Measurements from ENCODE around the gene ZNF536.

The ZNF536 gene

GRCh38 chr19:30428844-30429243 is 56.7 kb downstream of the ZNF536 start:
- no peak for DNase-seq (ENCODE audit: low spot score)

GRCh38 chr19:30430206-30430734 is 58.1 kb downstream of the ZNF536 start:
- H3K27ac ChIP-seq, result no peak overlapping the region
- DNase-seq (ENCODE audit: low spot score), result no peak
- ChIA-PET POLR2A (ENCODE audit: low non-redundant PET) (no interaction called here), CTCF (no interaction called here)
- no peak for TF ChIP-seq CTCF (conservative IDR thresholded peaks at IDR 0.05; ENCODE audit: low read depth)

More at GRCh38 chr19:30428844-30429243, 56.7 kb downstream of the ZNF536 start:
- POLR2A ChIA-PET (ENCODE audit: low non-redundant PET), result no interaction called here
- TF ChIP-seq CTCF (conservative IDR thresholded peaks at IDR 0.05; ENCODE audit: low read depth), result no peak
- H3K27ac ChIP-seq, result no peak overlapping the region
- CTCF ChIA-PET, result interaction anchor here (0.6 kb wide), 1 partner anchor 306 kb away, joined by 3 read pairs; no protein-coding TSS in a partner anchor

GRCh38 chr19:30431591-30431990 is 59.4 kb downstream of the ZNF536 start:
- DNase-seq (ENCODE audit: low spot score), result no peak
- TF ChIP-seq CTCF (conservative IDR thresholded peaks at IDR 0.05; ENCODE audit: low read depth), result no peak
- ChIA-PET CTCF (no interaction called here), POLR2A (ENCODE audit: low non-redundant PET) (no interaction called here)
- no peak overlapping the region for H3K27ac ChIP-seq

GRCh38 chr19:30434797-30435594 is 62.8 kb downstream of the ZNF536 start:
- no peak for DNase-seq (ENCODE audit: low spot score)
- ChIA-PET CTCF (no interaction called here), POLR2A (ENCODE audit: low non-redundant PET) (no interaction called here)
- no peak overlapping the region for H3K27ac ChIP-seq
- TF ChIP-seq CTCF (conservative IDR thresholded peaks at IDR 0.05; ENCODE audit: low read depth), result no peak

GRCh38 chr19:30437869-30438268 is 65.7 kb downstream of the ZNF536 start:
- TF ChIP-seq CTCF (conservative IDR thresholded peaks at IDR 0.05; ENCODE audit: low read depth), result no peak
- no peak overlapping the region for H3K27ac ChIP-seq
- DNase-seq (ENCODE audit: low spot score), result no peak
- ChIA-PET POLR2A (ENCODE audit: low non-redundant PET) (no interaction called here), CTCF (interaction anchor here (0.7 kb wide), 1 partner anchor 221 kb away, joined by 3 read pairs; no protein-coding TSS in a partner anchor)

GRCh38 chr19:30439310-30439709 is 67.1 kb downstream of the ZNF536 start:
- ChIA-PET POLR2A (ENCODE audit: low non-redundant PET) (no interaction called here), CTCF (no interaction called here)
- H3K27ac ChIP-seq, result no peak overlapping the region
- DNase-seq (ENCODE audit: low spot score), result no peak
- no peak for TF ChIP-seq CTCF (conservative IDR thresholded peaks at IDR 0.05; ENCODE audit: low read depth)

All from RWPE1 (cell line).